Activated CD8-positive, alpha-beta memory T cell treated with anti-CD3 and anti-CD28 coated beads for 24 hours (primary cell): ENCODE data around the gene SSRP1.
A peak's percentile ranks its signal among the peaks of the same experiment; 100 is the strongest.
"Not testable (repeated sequence)": the region's sequence is repeated elsewhere in the genome, so short reads cannot be mapped to it uniquely, and the experiment has no call there.

ENCODE experiments used
- DNase-seq: peaks from one replicate; pipeline ENCODE4 v3.0.0-alpha.2; 2020

Gene SSRP1

GRCh38 chr11:57335343-57336110, at the start of gene SSRP1:
SSRP1 (minus strand) TSS chr11:57335892; CDS start chr11:57335121, 771 bp downstream.
- peak; percentile 93 for DNase-seq

- no peak for DNase-seq
Observed at GRCh38 chr11:57380975-57381374, 45.3 kb upstream of the SSRP1 start, which contains the start of gene PRG3. PRG3 (minus strand) TSS chr11:57381150; CDS start chr11:57380708, 442 bp downstream.

GRCh38 chr11:57379732-57380131, 44.0 kb upstream of the SSRP1 start:
- DNase-seq: no peak

- no peak for DNase-seq
Observed at GRCh38 chr11:57378186-57378585, 42.5 kb upstream of the SSRP1 start.

- no peak for DNase-seq
Observed at GRCh38 chr11:57377107-57377506, 41.4 kb upstream of the SSRP1 start.

- no peak for DNase-seq
Observed at GRCh38 chr11:57376095-57377090, 40.7 kb upstream of the SSRP1 start.

- no peak for DNase-seq
Observed at GRCh38 chr11:57375490-57375889, 39.8 kb upstream of the SSRP1 start.

GRCh38 chr11:57374966-57375365, 39.3 kb upstream of the SSRP1 start:
- DNase-seq: no peak

- DNase-seq: no peak
Observed at GRCh38 chr11:57373146-57373545, 37.5 kb upstream of the SSRP1 start.

GRCh38 chr11:57370941-57371340, 35.2 kb upstream of the SSRP1 start:
- no peak for DNase-seq

- DNase-seq: no peak
Observed at GRCh38 chr11:57370251-57370650, 34.6 kb upstream of the SSRP1 start.

GRCh38 chr11:57368845-57369232, 33.1 kb upstream of the SSRP1 start:
- DNase-seq: no peak

- DNase-seq: no peak
Observed at GRCh38 chr11:57368106-57368844, 32.6 kb upstream of the SSRP1 start.

GRCh38 chr11:57364851-57365660, 29.4 kb upstream of the SSRP1 start:
- no peak for DNase-seq

- DNase-seq: no peak
Observed at GRCh38 chr11:57363131-57364080, 27.7 kb upstream of the SSRP1 start.

- DNase-seq: no peak
Observed at GRCh38 chr11:57361926-57362325, 26.2 kb upstream of the SSRP1 start.

- not testable (repeated sequence) for DNase-seq
Observed at GRCh38 chr11:57361420-57361819, 25.7 kb upstream of the SSRP1 start.

GRCh38 chr11:57360991-57361390, 25.3 kb upstream of the SSRP1 start:
- no peak for DNase-seq

GRCh38 chr11:57359896-57360690, 24.4 kb upstream of the SSRP1 start:
- DNase-seq: no peak

- no peak for DNase-seq
Observed at GRCh38 chr11:57359396-57359795, 23.7 kb upstream of the SSRP1 start.
